Neural progenitor cell (in vitro differentiated cells): ENCODE data around the gene GOLGA8A.

ENCODE experiments used
- EZH2 ChIP-seq: fragments of 200-600 bp; sonication (generic); IDR thresholded peaks from 2 replicates; pipeline ENCODE4 v1.6.1; 2017; ENCODE audit warnings: antibody characterized with exemption, mild to moderate bottlenecking, moderate library complexity
- EZH2phosphoT487 ChIP-seq: fragments of 200-600 bp; sonication (generic); IDR thresholded peaks from 2 replicates; pipeline ENCODE4 v1.6.1; 2017; ENCODE audit warnings: antibody characterized with exemption
- TF ChIP-seq, protein P1 (sequence below): fragments of 200-600 bp; sonication (generic); IDR thresholded peaks from 2 replicates; pipeline ENCODE4 v1.5.1; 2017; ENCODE audit warnings: antibody characterized with exemption, mild to moderate bottlenecking

DNA sequence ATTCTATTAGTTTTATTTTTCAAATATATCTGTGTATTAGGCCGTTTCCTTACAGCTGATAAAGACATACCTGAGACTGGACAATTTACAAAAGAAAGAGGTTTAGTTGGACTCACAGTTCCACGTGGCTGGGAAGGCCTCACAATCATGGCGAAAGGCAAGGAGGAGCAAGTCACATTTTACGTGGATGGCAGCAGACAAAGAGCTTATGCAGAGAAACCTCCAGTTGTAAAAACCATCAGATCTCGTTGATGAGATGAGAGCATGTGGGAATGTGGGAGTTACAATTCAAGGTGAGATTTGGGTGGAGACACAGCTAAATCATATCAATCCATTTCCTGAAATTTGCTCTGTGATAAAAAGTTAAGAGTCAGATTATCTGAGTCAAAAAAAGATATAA, 2.3 kb upstream of the GOLGA8A start:
- TF ChIP-seq, protein P1, sequence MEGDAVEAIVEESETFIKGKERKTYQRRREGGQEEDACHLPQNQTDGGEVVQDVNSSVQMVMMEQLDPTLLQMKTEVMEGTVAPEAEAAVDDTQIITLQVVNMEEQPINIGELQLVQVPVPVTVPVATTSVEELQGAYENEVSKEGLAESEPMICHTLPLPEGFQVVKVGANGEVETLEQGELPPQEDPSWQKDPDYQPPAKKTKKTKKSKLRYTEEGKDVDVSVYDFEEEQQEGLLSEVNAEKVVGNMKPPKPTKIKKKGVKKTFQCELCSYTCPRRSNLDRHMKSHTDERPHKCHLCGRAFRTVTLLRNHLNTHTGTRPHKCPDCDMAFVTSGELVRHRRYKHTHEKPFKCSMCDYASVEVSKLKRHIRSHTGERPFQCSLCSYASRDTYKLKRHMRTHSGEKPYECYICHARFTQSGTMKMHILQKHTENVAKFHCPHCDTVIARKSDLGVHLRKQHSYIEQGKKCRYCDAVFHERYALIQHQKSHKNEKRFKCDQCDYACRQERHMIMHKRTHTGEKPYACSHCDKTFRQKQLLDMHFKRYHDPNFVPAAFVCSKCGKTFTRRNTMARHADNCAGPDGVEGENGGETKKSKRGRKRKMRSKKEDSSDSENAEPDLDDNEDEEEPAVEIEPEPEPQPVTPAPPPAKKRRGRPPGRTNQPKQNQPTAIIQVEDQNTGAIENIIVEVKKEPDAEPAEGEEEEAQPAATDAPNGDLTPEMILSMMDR = no peak
- TF ChIP-seq EZH2phosphoT487 (no peak), EZH2 (no peak)
